22Rv1 (cell line): ENCODE data around the gene RDH14.

Experiments used
- CTCF ChIP-seq: fragments of 450-650 bp; IDR thresholded peaks from 2 replicates; pipeline ENCODE4 v1.5.1; 2017; ENCODE audit warnings: mild to moderate bottlenecking
- ZFX ChIP-seq: fragments of 450-650 bp; IDR thresholded peaks from 2 replicates; pipeline ENCODE4 v1.6.1; 2017; ENCODE audit warnings: antibody characterized with exemption, borderline replicate concordance

GRCh38 chr2:18604531-18604885 lies 44.1 kb upstream of the RDH14 start:
- TF ChIP-seq CTCF (no peak), ZFX (no peak)
